K562 (cell line): ENCODE results near the gene RNF144A. TPM values are rescaled to one million over a fixed set of nuclear protein-coding genes. Genes with fewer than 3 reads are reported as not detected.

ENCODE experiments used
- ATAC-seq: fragments of 200-7000 bp; cut with Tn5 transposase; 3 replicates; pipeline ENCODE4 v1.9.1; 2020; ENCODE audit warnings: moderate library complexity
- BruUV-seq: library from RNA; stranded (reverse); fragments of 400-500 nt; replicated peaks from 2 replicates; lab custom pipeline; 2021; lab: Mats Ljungman, UMichigan
- CTCF ChIA-PET: fragments of 300-600 bp; formaldehyde crosslinking; extraction: SDS; loops from one replicate; lab custom pipeline; 2021; ENCODE audit warnings: low intra/inter-chr PET ratio; lab: Yijun Ruan, JAX
- POLR2A ChIA-PET: fragments of 300-600, 350-650 bp; sonication (Branson Sonifier 250); formaldehyde crosslinking; extraction: SDS; loops from one replicate; lab custom pipeline; 2021; ENCODE audit warnings: antibody characterized with exemption, inconsistent platforms; lab: Yijun Ruan, JAX
- DNase-seq, 4 experiments: peaks; one replicate each; pipeline versions ENCODE4 v3.0.0 to v3.0.0-alpha.2; 2011 to 2018; ENCODE audit warnings: low spot score in 3 of 4, mixed read lengths in 3 of 4; ENCODE audit errors: extremely low read depth in 1 of 4
- FAIRE-seq: peaks from 2 replicates; lab custom pipeline; 2011; peaks lifted over from hg19 to GRCh38; lab: Jason Lieb, UNC
- H2AFZ ChIP-seq: 2 replicates; pipeline ENCODE4 v1.6.0; 2011; ENCODE audit warnings: low read depth, low read length, control low read depth, inconsistent platforms
- H3K27ac ChIP-seq: fragments of 200-600 bp; 3 replicates; pipeline ENCODE4 v1.8.0; 2011; ENCODE audit warnings: low read depth, mild to moderate bottlenecking, control low read depth, inconsistent platforms, low read length, moderate library complexity, mixed read lengths; ENCODE audit errors: extremely low read depth
- H3K27me3 ChIP-seq, 2 experiments: fragments of 300-600 bp in 1 of 2; 2 replicates in 1 of 2; 3 replicates in 1 of 2; pipeline versions ENCODE4 v1.6.0 to v1.8.0; 2011; ENCODE audit warnings: inconsistent platforms in 2 of 2, low read length in 2 of 2, mild to moderate bottlenecking in 1 of 2, mixed read lengths in 1 of 2, moderate library complexity in 1 of 2; ENCODE audit not compliant: control insufficient read depth in 2 of 2, insufficient read depth in 2 of 2
- H3K36me3 ChIP-seq: fragments of 300-600 bp; 3 replicates; pipeline ENCODE4 v1.8.0; 2011; ENCODE audit warnings: mild to moderate bottlenecking, low read length, inconsistent platforms; ENCODE audit not compliant: control insufficient read depth, insufficient read depth
- H3K4me1 ChIP-seq, 2 experiments: fragments of 200-600 bp in 1 of 2; replicated peaks in 1 of 2; 2 replicates in 1 of 2; 3 replicates in 1 of 2; pipeline versions ENCODE4 v1.5.1 to v1.8.0; 2011; ENCODE audit warnings: inconsistent platforms in 2 of 2, low read length in 2 of 2, mild to moderate bottlenecking in 1 of 2, mixed read lengths in 1 of 2, moderate library complexity in 1 of 2; ENCODE audit not compliant: control insufficient read depth in 2 of 2, insufficient read depth in 2 of 2
- H3K4me2 ChIP-seq: 2 replicates; pipeline ENCODE4 v1.6.1; 2011; ENCODE audit warnings: low read length, control low read depth, inconsistent platforms, mixed read lengths; ENCODE audit not compliant: insufficient read depth
- H3K4me3 ChIP-seq: fragments of 200-600 bp; sonication (generic), shearing (Covaris generic); 2 replicates; pipeline ENCODE4 v1.5.1; 2016; ENCODE audit warnings: control low read depth, inconsistent platforms
- H3K79me2 ChIP-seq: fragments of 200-600 bp; 3 replicates; pipeline ENCODE4 v1.8.0; 2011; ENCODE audit warnings: low read length, inconsistent platforms; ENCODE audit not compliant: control insufficient read depth, insufficient read depth
- H3K9ac ChIP-seq, 2 experiments: 2 replicates each; pipeline versions ENCODE4 v1.6.0 to v1.6.1; 2011; ENCODE audit warnings: low read depth in 2 of 2, low read length in 2 of 2, control low read depth in 1 of 2, inconsistent platforms in 1 of 2, mild to moderate bottlenecking in 1 of 2, mixed read lengths in 1 of 2; ENCODE audit not compliant: insufficient read depth in 1 of 2
- H3K9me1 ChIP-seq: one replicate; pipeline ENCODE4 v1.6.0; 2011; ENCODE audit warnings: inconsistent platforms, mild to moderate bottlenecking, low read length, moderate library complexity; ENCODE audit not compliant: control insufficient read depth, insufficient read depth
- H3K9me3 ChIP-seq: replicated peaks from 2 replicates; pipeline ENCODE4 v1.5.1; 2011; ENCODE audit warnings: low read depth, low read length, inconsistent platforms; ENCODE audit not compliant: control insufficient read depth, insufficient read depth
- H4K20me1 ChIP-seq: replicated peaks from 2 replicates; pipeline ENCODE4 v1.6.1; 2011; ENCODE audit warnings: low read length, inconsistent platforms, mixed read lengths; ENCODE audit not compliant: control insufficient read depth, insufficient read depth
- CBX1 ChIP-seq: sonication (generic); IDR thresholded peaks from 2 replicates; pipeline ENCODE4 v1.6.1; 2016; ENCODE audit warnings: antibody characterized with exemption, low read depth, mild to moderate bottlenecking
- CBX8 ChIP-seq: fragments of 200-600 bp; sonication (generic); IDR thresholded peaks from 2 replicates; pipeline ENCODE4 v1.6.1; 2012; ENCODE audit warnings: borderline replicate concordance, mixed run types, low read depth, mild to moderate bottlenecking, moderate library complexity, mixed read lengths, low read length, control low read depth, inconsistent platforms; ENCODE audit not compliant: poor library complexity, severe bottlenecking; ENCODE audit errors: extremely low read depth
- CTBP1 ChIP-seq: fragments of 450-650 bp; IDR thresholded peaks from 2 replicates; pipeline ENCODE4 v1.6.1; 2016; ENCODE audit warnings: borderline replicate concordance
- KLF1 ChIP-seq: fragments of 450-650 bp; IDR thresholded peaks from 2 replicates; pipeline ENCODE4 v1.6.1; 2016; ENCODE audit warnings: missing genetic modification characterization, missing compliant biosample characterization
- ZNF551 ChIP-seq: fragments of 250-450 bp; sonication (Bioruptor Pico); IDR thresholded peaks from 2 replicates; pipeline ENCODE4 v1.5.0; 2021; ENCODE audit warnings: mild to moderate bottlenecking, moderate library complexity
- ZSCAN29 ChIP-seq: fragments of 450-650 bp; IDR thresholded peaks from 2 replicates; pipeline ENCODE4 v1.6.1; 2017
- in situ Hi-C: fragments of 300-500 bp; cut with MboI; formaldehyde crosslinking; loops from 4 replicates; pipeline ENCODE4 v1.15.0; 2018; ENCODE audit warnings: inconsistent platforms, mixed read lengths
- intact Hi-C: fragments of 100-400 bp; cut with micrococcal nuclease; formaldehyde crosslinking; loops from 2 replicates; pipeline ENCODE4 v1.14.2; 2022
- polyA plus RNA-seq, 8 experiments: library from polyadenylated mRNA; depleted of rRNA in 4 of 8; stranded (reverse) in 5 of 8; unstranded in 3 of 8; fragments of >200 nt; fragmentation: Nextera tagmentation in 2 of 8; fragmentation: Illumina TruSeq in 1 of 8; extraction: Ambion mirVana in 2 of 8; extraction: Trizol in 1 of 8; gene quantifications; 2 replicates each; pipeline versions ENCODE4 v1.2.1 to v1.2.3, GENCODE V29; 2011 to 2014; ENCODE audit warnings: inconsistent platforms in 1 of 8, missing spikeins in 1 of 8
- total RNA-seq, 7 experiments: library from RNA; depleted of rRNA in 6 of 7; stranded (reverse); fragments of >200 nt in 6 of 7; fragmentation: Illumina TruSeq in 2 of 7; extraction: Trizol in 2 of 7; gene quantifications; 2 replicates each; pipeline versions ENCODE4 v1.2.1 to v1.2.3, GENCODE V29; 2011 to 2021; ENCODE audit warnings: low replicate concordance in 1 of 7

Gene RNF144A
- total and polyA plus RNA-seq, 9 of the 15 experiments (the other 6 are each of a cell fraction or from before 2014, with no cell fraction given), result 0.96 to 11.3 (median 6.2) TPM

DNA sequence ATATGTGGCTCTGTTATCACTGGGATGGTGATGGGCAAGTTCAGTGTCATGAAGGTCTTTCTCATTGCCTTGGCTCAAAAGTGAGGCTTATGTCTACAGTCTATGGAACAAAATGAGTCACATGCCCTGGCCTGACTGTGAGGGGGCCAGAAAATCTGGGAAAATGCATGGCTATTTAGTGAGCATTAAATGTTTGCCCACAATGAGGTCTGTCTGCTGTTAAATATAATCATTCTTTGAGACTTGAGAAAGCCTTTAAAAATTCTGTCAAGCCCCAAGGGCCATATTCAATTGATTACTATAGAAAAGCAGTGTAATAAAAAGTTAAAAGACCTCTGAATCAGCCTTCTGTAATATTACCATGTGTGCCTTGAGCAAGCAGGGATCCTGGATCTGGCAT, 5.5 kb upstream of the RNF144A start:
- CTCF ChIA-PET, result no interaction called here
- H3K36me3 ChIP-seq, result no peaks in the 10 kb centered on the region
- ATAC-seq, result no peak
- DNase-seq, result no peak
- H3K9ac ChIP-seq, result no peak overlapping the region
- no peak overlapping the region for H3K4me2 ChIP-seq
- no peak overlapping the region for H2AFZ ChIP-seq
- in situ Hi-C loops (no loop called here), intact Hi-C loops (loop anchor here (2.0 kb wide), 1 partner anchor 45 kb away; no protein-coding TSS in a partner anchor)
- H3K27me3 ChIP-seq, result 0 out of 5 replicates have a peak, but pooled peaks cover 0 to 4% of the 10 kb centered on the region in 2 experiments
- no peak for FAIRE-seq
- H3K9me3 ChIP-seq, result no peaks in the 10 kb centered on the region
- no peaks in the 10 kb centered on the region for H3K79me2 ChIP-seq
- H3K27ac ChIP-seq, result no peak overlapping the region
- no TSS peak for BruUV-seq
- no peaks in the 10 kb centered on the region for H3K9me1 ChIP-seq
- TF ChIP-seq CTBP1 (no peak), CBX8 (no peak), ZNF551 (CRISPR knock-in tag) (no peak), KLF1 (tag) (no peak), CBX1 (no peak), ZSCAN29 (no peak)
- no peak overlapping the region for H3K4me3 ChIP-seq
- no peaks in the 10 kb centered on the region for H4K20me1 ChIP-seq
- peaks cover 9 to 21% of the 10 kb centered on the region in 2 experiments; a peak in 4 of 5 replicates for H3K4me1 ChIP-seq
- POLR2A ChIA-PET, result interaction anchor here (2.7 kb wide), 1 partner anchor 18 kb away, joined by 11 read pairs; no protein-coding TSS in a partner anchor
